Measurements from ENCODE around the gene PRND.
"Not testable (repeated sequence)": the region's sequence is repeated elsewhere in the genome, so short reads cannot be mapped to it uniquely, and the experiment has no call there.

Gene PRND

DNA sequence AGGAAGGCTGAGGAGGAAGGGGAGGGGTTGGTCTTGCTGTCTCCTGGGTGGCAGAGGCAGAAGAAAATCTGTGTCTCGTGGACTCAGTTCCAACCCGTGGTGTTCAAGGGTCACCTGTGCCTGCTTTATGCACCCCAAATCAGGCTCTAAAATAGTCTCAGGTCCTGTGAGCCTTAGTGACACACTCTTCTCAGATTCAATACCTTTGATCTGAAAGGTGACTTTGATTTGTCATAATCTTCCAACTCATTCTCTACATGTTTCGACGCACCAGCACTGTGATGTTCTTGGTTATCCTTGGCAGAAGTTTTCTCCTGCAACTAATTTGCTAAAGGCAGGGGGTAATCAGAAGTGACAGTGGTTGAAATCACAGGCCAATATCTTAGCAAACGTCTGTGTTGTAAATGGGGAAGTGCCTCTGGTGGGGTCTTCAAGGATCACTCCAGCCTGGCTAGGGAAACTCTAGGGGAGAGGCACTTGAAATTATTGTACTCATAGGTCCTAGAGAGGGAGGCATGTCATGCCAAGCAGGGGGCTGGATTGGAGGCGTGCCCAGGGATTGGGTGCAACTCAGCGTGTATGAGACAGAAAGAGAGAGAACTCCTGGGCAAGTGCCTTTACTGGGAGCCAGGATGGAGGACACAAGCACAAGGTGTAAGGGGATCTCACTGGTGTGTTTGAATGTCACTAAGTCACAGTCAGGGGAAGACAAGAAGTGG, 19.0 kb upstream of the PRND start:
- DNase-seq (ENCODE audit: low read depth) = no peak
- in situ Hi-C loops (cut with HindIII; ENCODE audit: low sequenced_read_pairs) = no loop called here
- H3K4me3 ChIP-seq (ENCODE audit: low read depth, low read length) = no peak overlapping the region
- TF ChIP-seq, protein P1, sequence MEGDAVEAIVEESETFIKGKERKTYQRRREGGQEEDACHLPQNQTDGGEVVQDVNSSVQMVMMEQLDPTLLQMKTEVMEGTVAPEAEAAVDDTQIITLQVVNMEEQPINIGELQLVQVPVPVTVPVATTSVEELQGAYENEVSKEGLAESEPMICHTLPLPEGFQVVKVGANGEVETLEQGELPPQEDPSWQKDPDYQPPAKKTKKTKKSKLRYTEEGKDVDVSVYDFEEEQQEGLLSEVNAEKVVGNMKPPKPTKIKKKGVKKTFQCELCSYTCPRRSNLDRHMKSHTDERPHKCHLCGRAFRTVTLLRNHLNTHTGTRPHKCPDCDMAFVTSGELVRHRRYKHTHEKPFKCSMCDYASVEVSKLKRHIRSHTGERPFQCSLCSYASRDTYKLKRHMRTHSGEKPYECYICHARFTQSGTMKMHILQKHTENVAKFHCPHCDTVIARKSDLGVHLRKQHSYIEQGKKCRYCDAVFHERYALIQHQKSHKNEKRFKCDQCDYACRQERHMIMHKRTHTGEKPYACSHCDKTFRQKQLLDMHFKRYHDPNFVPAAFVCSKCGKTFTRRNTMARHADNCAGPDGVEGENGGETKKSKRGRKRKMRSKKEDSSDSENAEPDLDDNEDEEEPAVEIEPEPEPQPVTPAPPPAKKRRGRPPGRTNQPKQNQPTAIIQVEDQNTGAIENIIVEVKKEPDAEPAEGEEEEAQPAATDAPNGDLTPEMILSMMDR (IDR thresholded peaks at IDR 0.05; ENCODE audit: low read depth, low read length, missing control alignments) = no peak

DNA sequence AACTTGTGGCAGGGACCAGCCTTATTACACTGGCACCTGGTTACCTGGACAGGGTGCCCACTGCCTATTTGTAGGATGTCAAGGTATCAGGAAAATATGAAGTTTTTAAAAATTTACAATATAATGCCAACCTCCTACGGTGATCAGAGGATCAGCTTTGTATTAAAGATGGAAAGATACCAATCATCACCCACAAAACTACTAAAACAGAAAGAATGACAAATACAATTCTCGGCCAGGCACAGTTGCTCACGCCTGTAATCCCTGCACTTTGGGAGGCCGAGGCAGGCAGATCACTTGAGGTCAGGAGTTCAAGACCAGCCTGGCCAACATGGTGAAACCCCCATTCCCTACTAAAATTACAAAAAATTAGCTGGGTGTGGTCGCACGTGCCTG, 18.4 kb upstream of the PRND start:
- no peak overlapping the region for H3K4me3 ChIP-seq (ENCODE audit: low read depth, low read length)

DNA sequence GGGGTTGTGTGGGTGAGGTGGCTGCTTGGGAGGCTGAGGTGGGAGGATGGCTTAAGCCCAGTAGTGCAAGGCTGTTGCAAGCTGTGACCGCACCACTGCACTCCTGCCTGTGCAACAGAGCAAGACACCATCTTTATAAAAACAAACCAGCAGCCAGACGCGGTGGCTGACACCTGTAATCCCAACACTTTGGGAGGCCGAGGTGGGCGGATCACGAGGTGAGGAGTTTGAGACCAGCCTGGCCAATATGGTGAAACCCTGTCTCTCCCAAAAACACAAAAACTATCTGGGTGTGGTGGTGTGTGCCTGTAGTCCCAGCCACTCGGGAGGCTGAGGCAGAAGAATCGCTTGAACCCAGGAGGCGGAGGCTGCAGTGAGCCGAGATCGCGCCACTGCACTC, 14.8 kb upstream of the PRND start:
- DNase-seq (ENCODE audit: low read depth); H3K4me3 ChIP-seq (ENCODE audit: low read depth, low read length); in situ Hi-C loops (cut with HindIII; ENCODE audit: low sequenced_read_pairs): not testable (repeated sequence)

More for the DNA sequence above, 18.4 kb upstream of the PRND start:
- TF ChIP-seq, protein P1 (IDR thresholded peaks at IDR 0.05; ENCODE audit: low read depth, low read length, missing control alignments) = no peak
- in situ Hi-C loops (cut with HindIII; ENCODE audit: low sequenced_read_pairs) = no loop called here
- no peak for DNase-seq (ENCODE audit: low read depth)

DNA sequence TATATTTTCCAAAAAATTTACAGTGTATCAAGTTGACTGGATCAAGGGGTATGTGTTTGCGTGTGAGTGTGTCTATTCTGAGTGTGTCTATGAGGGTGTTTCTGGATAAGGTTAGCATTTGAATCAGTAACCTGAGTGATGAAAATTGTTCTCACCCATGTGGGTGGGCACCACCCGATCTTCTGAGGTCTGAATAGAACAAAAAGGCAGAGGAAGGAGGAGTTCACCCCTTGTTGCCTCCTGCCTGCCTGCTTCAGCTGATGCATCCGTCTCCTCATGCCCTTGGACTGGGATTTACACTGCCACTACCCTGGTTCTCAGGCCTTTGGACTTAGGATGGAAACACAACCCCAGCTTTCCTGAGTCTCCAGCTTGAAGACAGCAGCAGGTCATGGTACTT, 13.7 kb upstream of the PRND start:
- in situ Hi-C loops (cut with HindIII; ENCODE audit: low sequenced_read_pairs) = no loop called here
- no peak overlapping the region for H3K4me3 ChIP-seq (ENCODE audit: low read depth, low read length)
- no peak for DNase-seq (ENCODE audit: low read depth)
- TF ChIP-seq, protein P1 (IDR thresholded peaks at IDR 0.05; ENCODE audit: low read depth, low read length, missing control alignments) = no peak

DNA sequence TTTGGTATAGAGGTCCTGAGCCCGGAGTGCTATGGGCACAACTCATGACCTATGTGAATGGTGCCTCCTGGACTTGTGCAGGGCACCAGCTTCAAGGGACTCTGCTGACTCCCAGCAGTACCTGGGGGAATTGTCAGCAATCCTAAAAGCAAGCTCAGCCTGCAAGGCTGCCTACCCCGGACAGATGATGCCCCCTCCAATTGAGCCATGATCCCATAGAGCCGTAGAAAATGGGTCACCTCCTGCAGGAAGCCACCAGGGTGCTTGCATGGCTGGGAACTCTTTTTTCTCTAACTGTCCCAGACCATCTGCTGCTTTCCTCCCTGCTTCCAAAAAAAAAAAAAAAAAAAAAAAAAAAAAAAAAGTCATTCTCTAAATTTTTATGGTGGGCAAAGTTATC, 12.9 kb upstream of the PRND start:
- in situ Hi-C loops (cut with HindIII; ENCODE audit: low sequenced_read_pairs) = no loop called here
- DNase-seq (ENCODE audit: low read depth) = no peak
- TF ChIP-seq, protein P1 (IDR thresholded peaks at IDR 0.05; ENCODE audit: low read depth, low read length, missing control alignments) = no peak
- no peak overlapping the region for H3K4me3 ChIP-seq (ENCODE audit: low read depth, low read length)

DNA sequence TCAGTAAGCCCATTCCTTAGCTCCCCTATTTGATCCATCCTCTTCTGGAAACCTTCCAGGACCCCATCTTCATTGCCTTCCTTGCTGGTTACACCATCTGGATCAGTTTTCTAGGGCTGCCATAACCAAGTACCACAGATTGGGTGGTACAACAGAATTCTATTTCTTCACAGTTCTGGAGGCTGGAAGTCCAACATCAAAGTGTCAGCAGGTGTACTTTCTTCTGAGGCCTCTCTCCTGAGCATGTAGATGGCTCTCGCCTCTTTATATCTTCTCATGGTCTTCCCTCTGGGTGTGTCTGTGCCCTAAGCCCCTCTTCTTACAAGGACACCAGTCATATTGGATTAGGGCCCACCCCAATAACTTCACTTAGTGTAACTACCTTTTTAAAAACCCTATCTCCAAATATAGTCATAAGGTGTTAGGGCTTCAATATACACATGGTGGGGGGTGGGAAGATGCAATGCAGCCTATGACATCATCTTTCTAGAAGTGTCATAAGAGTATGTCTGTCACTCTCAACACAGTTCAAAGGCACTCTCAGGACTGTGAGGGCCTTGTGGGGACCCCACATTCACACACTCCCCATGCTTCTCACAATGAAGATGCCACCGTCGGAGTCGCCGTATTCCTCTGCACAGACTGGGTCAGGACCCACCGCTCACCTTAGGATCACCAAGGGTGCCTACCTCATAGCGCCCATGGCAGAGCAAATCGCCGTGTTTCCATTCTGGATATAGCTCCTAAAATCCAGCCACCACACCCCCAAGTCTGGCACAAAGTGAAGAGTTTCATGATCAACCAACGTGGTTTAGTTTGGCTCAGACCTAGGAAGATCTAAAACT, 12.2 kb upstream of the PRND start:
- in situ Hi-C loops (cut with HindIII; ENCODE audit: low sequenced_read_pairs) = no loop called here
- TF ChIP-seq, protein P1 (IDR thresholded peaks at IDR 0.05; ENCODE audit: low read depth, low read length, missing control alignments) = no peak
- no peak overlapping the region for H3K4me3 ChIP-seq (ENCODE audit: low read depth, low read length)
- no peak for DNase-seq (ENCODE audit: low read depth)

DNA sequence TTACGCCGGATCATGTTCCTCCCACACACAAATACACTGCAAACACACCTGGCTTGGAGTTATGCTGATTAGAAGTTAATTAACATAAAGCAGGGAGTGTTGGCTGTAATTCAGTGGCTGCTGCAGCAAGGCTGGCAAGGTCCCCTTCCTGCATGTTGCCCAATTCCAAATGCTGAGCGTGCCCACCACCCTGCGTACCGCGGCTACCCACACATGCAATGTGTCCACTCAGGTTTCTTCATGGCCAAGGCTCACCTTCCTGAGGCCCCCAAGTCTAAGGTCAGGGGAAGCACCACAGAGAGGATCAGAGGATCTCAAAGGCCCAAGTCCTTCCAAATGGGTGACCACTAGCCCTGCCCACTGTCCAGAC, 11.6 kb upstream of the PRND start:
- no peak for DNase-seq (ENCODE audit: low read depth)
- H3K4me3 ChIP-seq (ENCODE audit: low read depth, low read length) = no peak overlapping the region
- TF ChIP-seq, protein P1 (IDR thresholded peaks at IDR 0.05; ENCODE audit: low read depth, low read length, missing control alignments) = no peak
- in situ Hi-C loops (cut with HindIII; ENCODE audit: low sequenced_read_pairs) = no loop called here
